Activated gamma-delta T cell treated with anti-CD3 and anti-CD28 coated beads, Interleukin-2, amount 50 U/mL, for 16 hours (primary cell): Measurements from ENCODE around the gene BSPH1.
"Not testable (repeated sequence)": the region's sequence is repeated elsewhere in the genome, so short reads cannot be mapped to it uniquely, and the experiment has no call there.

Experiments
- DNase-seq: peaks from one replicate; pipeline ENCODE4 v3.0.0-alpha.2; 2020; ENCODE audit warnings: low read depth

Gene BSPH1

DNA sequence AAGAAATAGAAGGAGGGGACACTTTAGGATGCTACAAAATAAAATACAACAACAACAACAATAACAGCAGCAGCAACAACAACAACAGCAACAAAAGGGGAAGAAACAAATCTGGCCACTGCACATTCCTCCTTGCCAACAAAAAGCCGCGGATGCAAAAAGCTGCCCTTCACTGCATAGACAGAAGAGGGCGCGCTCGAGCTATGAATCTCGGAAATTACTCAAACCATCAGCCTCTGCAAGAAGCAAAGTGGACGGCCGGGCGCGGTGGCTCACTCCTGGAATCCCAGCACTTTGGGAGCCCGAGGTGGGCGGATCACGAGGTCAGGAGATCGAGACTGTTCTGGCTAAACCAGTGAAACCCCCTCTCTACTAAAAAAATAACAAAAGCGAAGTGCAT is 71.9 kb downstream of the BSPH1 start:
- not testable (repeated sequence) for DNase-seq
